Psoas muscle (tissue), 8 donors: ENCODE data around the gene ANKRD6. TPM values are rescaled to one million over a fixed set of nuclear protein-coding genes. Genes with fewer than 3 reads are reported as not detected.

Experiments
- ATAC-seq, 4 donors: fragments of 200-7000 bp; cut with Tn5 transposase; one replicate each; pipeline ENCODE4 v1.9.1; 2020; ENCODE audit warnings: moderate library complexity in 3 of 4, mild to moderate bottlenecking in 2 of 4
- DNase-seq, 2 donors: peaks; one replicate each; pipeline ENCODE4 v3.0.0-alpha.2; 2020
- H3K27ac ChIP-seq: fragments of 200-600 bp; one replicate; pipeline ENCODE4 v1.8.0; 2022
- H3K27me3 ChIP-seq, 3 donors: fragments of 200-600 bp in 1 of 3; one replicate each; pipeline versions ENCODE4 v1.6.1 to v1.8.0; 2013 to 2022; ENCODE audit warnings: low read length in 2 of 3, mild to moderate bottlenecking in 2 of 3, moderate library complexity in 1 of 3; ENCODE audit not compliant: insufficient read depth in 3 of 3
- H3K36me3 ChIP-seq, 2 donors: fragments of 200-600 bp in 1 of 2; one replicate each; pipeline versions ENCODE4 v1.6.1 to v1.8.0; 2013 to 2022; ENCODE audit warnings: low read depth in 1 of 2, mild to moderate bottlenecking in 1 of 2, moderate library complexity in 1 of 2; ENCODE audit not compliant: insufficient read depth in 1 of 2
- H3K4me1 ChIP-seq: fragments of 200-600 bp; one replicate; pipeline ENCODE4 v1.8.0; 2022
- H3K4me3 ChIP-seq: fragments of 200-600 bp; one replicate; pipeline ENCODE4 v1.8.0; 2022; ENCODE audit warnings: mild to moderate bottlenecking
- H3K9me3 ChIP-seq: fragments of 200-600 bp; one replicate; pipeline ENCODE4 v1.8.0; 2022
- WGBS, 3 donors: extraction: QIAGEN DNeasy Blood & Tissue Kit; methylation state at CpG; one replicate each; pipeline versions ENCODE4 v1.1.6 to v1.1.7; 2013; 5-methylcytosine and 5-hydroxymethylcytosine counted together
- intact Hi-C, 2 donors: fragments of 100-400 bp; cut with DNase I; formaldehyde crosslinking; loops; one replicate each; pipeline versions ENCODE4 v1.11.0 to v1.14.2; 2022
- polyA plus RNA-seq, 3 donors: library from polyadenylated mRNA; stranded (reverse); fragments of 200-250 nt; gene quantifications; one replicate each; pipeline ENCODE4 v1.2.3, GENCODE V29; 2013
- total RNA-seq, 4 donors: library from RNA; stranded (reverse); fragmentation: NEBNext Ultra II Directional in 2 of 4; extraction: Animal tissue kit (Norgen Biotek cat#: 25700) in 2 of 4; gene quantifications; one replicate each; pipeline versions ENCODE4 v1.2.1 to v1.2.4, GENCODE V29; 2021 to 2023
- TF ChIP-seq, protein P1 (sequence below): fragments of 200-600 bp; IDR thresholded peaks from one replicate; pipeline ENCODE4 v1.8.0; 2022; ENCODE audit warnings: antibody characterized with exemption
- donor health status: healthy with polysubstance abuse.
- donor health status: DM: no; HTN: no; CAD: no; lungs with moderate emphysema.
- donor health status: Bipolar disorder and iron deficiency.
- donor health status: healthy.
- donor health status: DM: yes; HTN: yes; CAD: no.
- donor health status: DM: no; HTN: no; CAD: no.
- donor health status: DM: no; HTN: no; CAD: no.
- donor health status: DM: yes; HTN: yes; CAD: no.

The ANKRD6 gene
- total and polyA plus RNA-seq, 7 donors: 1.2 to 9.0 (median 2.4) TPM

DNA sequence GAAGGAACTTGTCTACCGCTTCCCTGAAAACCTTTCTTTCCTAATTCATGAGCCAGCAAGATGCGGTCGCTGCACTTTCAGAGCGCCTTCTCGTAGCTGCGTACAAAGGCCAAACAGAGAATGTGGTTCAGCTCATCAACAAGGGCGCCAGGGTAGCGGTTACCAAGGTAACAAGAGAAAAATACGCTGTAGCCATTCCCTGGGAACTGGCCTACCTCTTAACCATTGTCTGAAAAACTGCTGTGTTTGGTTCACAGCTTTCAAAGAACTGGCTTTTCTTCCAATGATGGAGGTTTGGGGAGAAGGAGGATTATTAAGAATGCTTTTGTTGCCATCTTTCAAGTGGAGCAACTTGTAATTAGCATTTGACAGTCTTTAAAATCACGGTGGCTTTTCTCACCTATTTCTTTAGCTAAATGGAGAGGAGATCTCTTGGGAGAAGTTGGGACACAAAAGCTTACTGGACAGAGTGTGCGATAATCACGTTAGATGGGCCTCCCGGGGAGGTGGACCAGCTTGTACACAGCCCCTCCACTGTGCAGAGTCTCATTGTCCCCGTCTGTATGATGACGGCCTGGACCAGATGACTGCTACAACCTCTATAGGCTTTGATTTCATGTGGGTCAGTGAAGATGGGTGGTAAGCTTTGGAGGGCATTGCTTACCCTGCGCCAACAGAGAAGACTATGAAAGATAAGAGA is 134.1 kb downstream of the ANKRD6 start:
- DNase-seq: no peak
- WGBS, 3 donors: 88 to 93% (median 91%) methylated on average over 16 of the region's 16 CpGs
- TF ChIP-seq, protein P1, sequence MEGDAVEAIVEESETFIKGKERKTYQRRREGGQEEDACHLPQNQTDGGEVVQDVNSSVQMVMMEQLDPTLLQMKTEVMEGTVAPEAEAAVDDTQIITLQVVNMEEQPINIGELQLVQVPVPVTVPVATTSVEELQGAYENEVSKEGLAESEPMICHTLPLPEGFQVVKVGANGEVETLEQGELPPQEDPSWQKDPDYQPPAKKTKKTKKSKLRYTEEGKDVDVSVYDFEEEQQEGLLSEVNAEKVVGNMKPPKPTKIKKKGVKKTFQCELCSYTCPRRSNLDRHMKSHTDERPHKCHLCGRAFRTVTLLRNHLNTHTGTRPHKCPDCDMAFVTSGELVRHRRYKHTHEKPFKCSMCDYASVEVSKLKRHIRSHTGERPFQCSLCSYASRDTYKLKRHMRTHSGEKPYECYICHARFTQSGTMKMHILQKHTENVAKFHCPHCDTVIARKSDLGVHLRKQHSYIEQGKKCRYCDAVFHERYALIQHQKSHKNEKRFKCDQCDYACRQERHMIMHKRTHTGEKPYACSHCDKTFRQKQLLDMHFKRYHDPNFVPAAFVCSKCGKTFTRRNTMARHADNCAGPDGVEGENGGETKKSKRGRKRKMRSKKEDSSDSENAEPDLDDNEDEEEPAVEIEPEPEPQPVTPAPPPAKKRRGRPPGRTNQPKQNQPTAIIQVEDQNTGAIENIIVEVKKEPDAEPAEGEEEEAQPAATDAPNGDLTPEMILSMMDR: no peak
- peaks cover 1% of the 10 kb centered on the region for H3K4me1 ChIP-seq
- no peaks in the 10 kb centered on the region for H3K9me3 ChIP-seq
- no peak overlapping the region for H3K27ac ChIP-seq
- no peaks in the 10 kb centered on the region for H3K27me3 ChIP-seq
- intact Hi-C loops: no loop called here
- ATAC-seq: no peak
- H3K36me3 ChIP-seq: no peaks in the 10 kb centered on the region
- H3K4me3 ChIP-seq: no peak overlapping the region

DNA sequence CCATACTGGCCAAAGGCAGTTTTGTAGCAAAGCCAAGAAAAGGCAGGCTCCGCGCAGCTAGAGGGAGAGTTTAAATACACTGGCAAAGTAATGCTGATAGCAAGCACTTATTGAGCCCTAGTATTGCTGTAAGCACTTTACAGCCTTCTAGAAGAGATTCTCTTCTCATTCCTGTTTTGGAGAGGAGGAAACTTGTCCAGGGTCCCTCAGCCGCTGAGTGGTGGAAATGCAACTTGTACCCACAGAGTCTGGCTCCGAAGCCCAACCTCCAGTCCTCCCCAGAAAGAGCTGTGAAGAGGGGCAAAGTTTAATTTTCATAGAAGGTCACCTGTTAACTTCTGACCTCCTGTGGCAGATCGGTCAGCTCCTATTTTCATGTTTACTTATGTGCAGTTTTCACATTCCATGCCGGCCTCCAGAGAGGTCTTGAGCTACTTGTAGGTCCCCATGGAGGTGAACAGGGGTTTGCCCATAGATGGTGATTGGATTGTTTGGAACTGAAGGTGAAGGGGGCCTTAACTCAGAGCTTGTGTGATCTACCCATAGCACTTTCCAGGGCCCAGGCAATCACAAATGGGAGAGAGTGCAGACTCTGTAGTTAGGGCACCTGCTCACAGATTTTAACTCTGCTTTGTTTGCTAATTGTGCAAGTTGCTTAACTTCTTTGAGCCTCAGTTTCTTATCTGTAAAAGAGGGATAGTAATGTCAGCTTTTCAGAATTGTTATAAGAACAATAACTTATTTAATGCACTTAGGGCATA is 134.9 kb downstream of the ANKRD6 start:
- no peak for DNase-seq
- Histone ChIP-seq H3K27ac (no peak overlapping the region), H3K36me3 (no peaks in the 10 kb centered on the region), H3K4me1 (no peaks in the 10 kb centered on the region), H3K27me3 (no peaks in the 10 kb centered on the region), H3K4me3 (no peak overlapping the region), H3K9me3 (no peaks in the 10 kb centered on the region)
- TF ChIP-seq, protein P1: no peak
- 88 to 93% (median 93%) methylated on average over 6 of the region's 6 CpGs for WGBS, 3 donors
- intact Hi-C loops: no loop called here
- no peak for ATAC-seq

DNA sequence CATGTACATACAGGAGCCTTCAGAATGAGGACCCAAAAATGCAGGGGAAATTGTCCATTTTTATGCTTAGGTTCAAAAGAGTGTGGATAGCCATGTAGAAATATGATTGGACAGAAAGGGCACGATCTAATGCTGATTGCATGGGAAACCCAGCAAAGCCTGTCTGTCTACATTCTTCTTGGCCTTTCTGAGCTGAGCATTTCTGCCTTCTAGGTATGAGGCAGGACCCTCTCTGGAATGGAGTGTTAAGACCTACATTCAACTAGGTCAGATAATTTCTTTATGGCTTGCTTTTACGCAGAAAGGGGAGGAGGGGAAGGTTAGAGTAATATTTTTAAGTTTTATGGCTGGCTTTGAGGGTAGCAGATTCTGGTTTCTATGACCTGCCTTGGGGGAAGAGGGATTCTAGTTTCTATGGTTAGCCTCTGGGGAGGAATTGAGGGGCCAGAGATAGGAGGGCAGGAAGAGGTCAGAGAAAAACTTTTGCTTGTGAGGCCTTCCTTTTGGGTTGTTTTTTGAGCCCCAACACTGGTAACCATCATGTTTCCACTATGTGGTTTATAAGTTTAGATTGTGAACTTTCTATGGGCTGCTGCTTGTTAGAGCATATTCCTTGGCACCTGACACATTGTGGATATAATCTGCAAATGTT is 142.1 kb downstream of the ANKRD6 start:
- H3K4me3 ChIP-seq: no peak overlapping the region
- WGBS, 3 donors: 57 to 81% (median 73%) methylated on average over 2 of the region's 2 CpGs
- no peak for ATAC-seq
- no peaks in the 10 kb centered on the region for H3K27me3 ChIP-seq
- no peaks in the 10 kb centered on the region for H3K9me3 ChIP-seq
- no peaks in the 10 kb centered on the region for H3K4me1 ChIP-seq
- intact Hi-C loops: no loop called here
- no peak overlapping the region for H3K27ac ChIP-seq
- TF ChIP-seq, protein P1: no peak
- DNase-seq: no peak
- no peaks in the 10 kb centered on the region for H3K36me3 ChIP-seq

DNA sequence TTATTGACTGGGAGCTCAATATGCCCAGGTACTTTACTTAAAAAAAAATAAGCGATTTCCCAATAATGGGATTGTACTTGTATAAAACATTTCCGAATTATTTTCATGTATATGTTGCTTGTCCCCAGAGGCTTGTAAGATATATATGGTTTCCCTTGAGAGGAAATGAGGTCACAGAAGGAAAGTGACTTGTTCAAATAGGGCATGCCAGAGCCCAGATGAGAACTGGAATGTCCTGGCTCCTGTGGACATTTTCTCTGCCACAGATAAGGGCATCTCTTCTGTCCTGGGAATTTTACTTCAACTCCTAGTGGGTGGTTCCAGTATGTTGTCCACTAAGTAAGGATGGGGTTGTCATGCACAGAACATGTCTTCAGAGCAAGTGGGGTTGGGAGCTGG is 142.6 kb downstream of the ANKRD6 start:
- TF ChIP-seq, protein P1: no peak
- no peaks in the 10 kb centered on the region for H3K4me1 ChIP-seq
- no peak overlapping the region for H3K4me3 ChIP-seq
- H3K27ac ChIP-seq: no peak overlapping the region
- no peaks in the 10 kb centered on the region for H3K27me3 ChIP-seq
- no peak for DNase-seq
- ATAC-seq: no peak
- intact Hi-C loops: no loop called here
- no peaks in the 10 kb centered on the region for H3K9me3 ChIP-seq
- WGBS, 3 donors: 73 to 81% (median 77%) methylated on average over 2 of the region's 2 CpGs
- no peaks in the 10 kb centered on the region for H3K36me3 ChIP-seq
